ENCODE results near the gene SLC24A3.
"Not testable (repeated sequence)": the region's sequence is repeated elsewhere in the genome, so short reads cannot be mapped to it uniquely, and the experiment has no call there.

Gene SLC24A3

GRCh38 chr20:19750101-19750606 is 537.7 kb downstream of the SLC24A3 start:
- no peak for TF ChIP-seq CTCF (IDR thresholded peaks at IDR 0.05; ENCODE audit: low read depth, low read length, missing control alignments)
- in situ Hi-C loops (cut with HindIII; ENCODE audit: low sequenced_read_pairs), result no loop called here
- DNase-seq (ENCODE audit: low read depth), result no peak
- H3K4me3 ChIP-seq (ENCODE audit: low read depth, low read length), result no peak overlapping the region

- in situ Hi-C loops (cut with HindIII; ENCODE audit: low sequenced_read_pairs), result no loop called here
- DNase-seq (ENCODE audit: low read depth), result no peak
- no peak overlapping the region for H3K4me3 ChIP-seq (ENCODE audit: low read depth, low read length)
- no peak for TF ChIP-seq CTCF (IDR thresholded peaks at IDR 0.05; ENCODE audit: low read depth, low read length, missing control alignments)
Measured at GRCh38 chr20:19750907-19751636, 538.6 kb downstream of the SLC24A3 start.

GRCh38 chr20:19754201-19754600 is 541.8 kb downstream of the SLC24A3 start:
- in situ Hi-C loops (cut with HindIII; ENCODE audit: low sequenced_read_pairs); H3K4me3 ChIP-seq (ENCODE audit: low read depth, low read length); DNase-seq (ENCODE audit: low read depth): not testable (repeated sequence)

GRCh38 chr20:19756761-19757486 is 544.5 kb downstream of the SLC24A3 start:
- no peak for DNase-seq (ENCODE audit: low read depth)
- H3K4me3 ChIP-seq (ENCODE audit: low read depth, low read length), result peak overlapping the region; percentile 85
- in situ Hi-C loops (cut with HindIII; ENCODE audit: low sequenced_read_pairs), result no loop called here
- no peak for TF ChIP-seq CTCF (IDR thresholded peaks at IDR 0.05; ENCODE audit: low read depth, low read length, missing control alignments)

GRCh38 chr20:19757487-19758132 is 545.2 kb downstream of the SLC24A3 start:
- in situ Hi-C loops (cut with HindIII; ENCODE audit: low sequenced_read_pairs), result no loop called here
- TF ChIP-seq CTCF (IDR thresholded peaks at IDR 0.05; ENCODE audit: low read depth, low read length, missing control alignments), result no peak
- peak overlapping the region; percentile 85 for H3K4me3 ChIP-seq (ENCODE audit: low read depth, low read length)
- peak; percentile 80 for DNase-seq (ENCODE audit: low read depth)

GRCh38 chr20:19758133-19758500 is 545.7 kb downstream of the SLC24A3 start, which contains the start of gene RIN2:
RIN2 (plus strand) TSS chr20:19758258; CDS start chr20:19889602, 131,344 bp downstream.
- peak within 1 kb of the TSS; percentile 85 for H3K4me3 ChIP-seq (ENCODE audit: low read depth, low read length)
- DNase-seq (ENCODE audit: low read depth), result no peak
- in situ Hi-C loops (cut with HindIII; ENCODE audit: low sequenced_read_pairs), result no loop called here
- TF ChIP-seq CTCF (IDR thresholded peaks at IDR 0.05; ENCODE audit: low read depth, low read length, missing control alignments), result no peak
